Breast epithelium (tissue), 3 donors: ENCODE results near the gene MCU.

Source experiments
- POLR2A ChIP-seq: fragments of 450-650 bp; IDR thresholded peaks from one replicate; pipeline ENCODE4 v1.6.1; 2016; ENCODE audit warnings: antibody characterized with exemption, mild to moderate bottlenecking, moderate library complexity
- TF ChIP-seq, protein P1 (sequence below), 3 donors: fragments of 450-650 bp; IDR thresholded peaks; one replicate each; pipeline ENCODE4 v1.5.1; 2016 to 2017; ENCODE audit warnings: antibody characterized with exemption in 3 of 3, mild to moderate bottlenecking in 3 of 3, moderate library complexity in 3 of 3

DNA sequence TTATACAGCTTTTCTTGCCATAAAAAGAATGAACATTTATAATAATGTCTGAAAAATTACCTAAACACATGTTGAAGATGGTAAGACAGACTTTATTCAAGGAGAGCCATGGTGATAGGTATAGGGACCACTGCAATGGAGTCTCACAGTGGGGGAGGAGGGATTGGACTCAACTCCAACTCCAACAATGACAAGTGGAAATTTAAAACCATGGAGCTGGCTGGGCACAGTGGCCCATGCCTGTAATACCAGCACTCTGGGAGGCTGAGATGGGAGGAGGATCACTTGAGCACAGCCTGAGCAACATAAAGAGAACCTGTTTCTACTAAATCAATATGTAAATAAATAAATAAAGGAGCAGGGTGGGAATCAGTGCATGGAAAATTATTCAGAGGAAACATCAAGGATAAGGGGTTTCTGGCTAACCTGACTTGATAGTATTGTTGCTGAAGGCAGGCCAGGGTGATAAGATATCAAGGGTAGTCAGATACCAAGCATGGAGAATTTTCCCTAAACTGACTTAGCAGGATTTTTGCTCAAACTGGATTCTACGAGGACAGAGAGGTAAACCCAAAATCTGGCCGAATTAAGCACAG, 46.6 kb upstream of the MCU start:
- TF ChIP-seq, protein P1, sequence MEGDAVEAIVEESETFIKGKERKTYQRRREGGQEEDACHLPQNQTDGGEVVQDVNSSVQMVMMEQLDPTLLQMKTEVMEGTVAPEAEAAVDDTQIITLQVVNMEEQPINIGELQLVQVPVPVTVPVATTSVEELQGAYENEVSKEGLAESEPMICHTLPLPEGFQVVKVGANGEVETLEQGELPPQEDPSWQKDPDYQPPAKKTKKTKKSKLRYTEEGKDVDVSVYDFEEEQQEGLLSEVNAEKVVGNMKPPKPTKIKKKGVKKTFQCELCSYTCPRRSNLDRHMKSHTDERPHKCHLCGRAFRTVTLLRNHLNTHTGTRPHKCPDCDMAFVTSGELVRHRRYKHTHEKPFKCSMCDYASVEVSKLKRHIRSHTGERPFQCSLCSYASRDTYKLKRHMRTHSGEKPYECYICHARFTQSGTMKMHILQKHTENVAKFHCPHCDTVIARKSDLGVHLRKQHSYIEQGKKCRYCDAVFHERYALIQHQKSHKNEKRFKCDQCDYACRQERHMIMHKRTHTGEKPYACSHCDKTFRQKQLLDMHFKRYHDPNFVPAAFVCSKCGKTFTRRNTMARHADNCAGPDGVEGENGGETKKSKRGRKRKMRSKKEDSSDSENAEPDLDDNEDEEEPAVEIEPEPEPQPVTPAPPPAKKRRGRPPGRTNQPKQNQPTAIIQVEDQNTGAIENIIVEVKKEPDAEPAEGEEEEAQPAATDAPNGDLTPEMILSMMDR (IDR thresholded peaks at IDR 0.05) = no peak
- TF ChIP-seq POLR2A = no peak
